ENCODE results near the gene PHC2.

GRCh38 chr1:33275195-33275594, 155.7 kb downstream of the PHC2 start:
- TF ChIP-seq CTCF (IDR thresholded peaks at IDR 0.05; ENCODE audit: low read length), result no peak
- no peak for TF ChIP-seq EZH2 (IDR thresholded peaks at IDR 0.05; ENCODE audit: borderline replicate concordance, low read length)
